Astrocyte of the cerebellum (primary cell): ENCODE data around the gene TIGAR.

ENCODE experiments used
- DNase-seq: peaks from one replicate; pipeline ENCODE4 v3.0.0-alpha.2; 2011; ENCODE audit warnings: low read depth
- H3K4me3 ChIP-seq: 2 replicates; pipeline ENCODE4 v1.5.1; 2011; ENCODE audit warnings: mild to moderate bottlenecking, low read depth, low read length, moderate library complexity
- in situ Hi-C: cut with HindIII; loops from 2 replicates; pipeline ENCODE4 v1.10.0; 2017; ENCODE audit warnings: low sequenced_read_pairs
- TF ChIP-seq, protein P1 (sequence below): IDR thresholded peaks from 2 replicates; pipeline ENCODE4 v1.5.1; 2012; ENCODE audit warnings: low read length, low read depth, moderate library complexity, mild to moderate bottlenecking; ENCODE audit errors: missing control alignments

The TIGAR gene

DNA sequence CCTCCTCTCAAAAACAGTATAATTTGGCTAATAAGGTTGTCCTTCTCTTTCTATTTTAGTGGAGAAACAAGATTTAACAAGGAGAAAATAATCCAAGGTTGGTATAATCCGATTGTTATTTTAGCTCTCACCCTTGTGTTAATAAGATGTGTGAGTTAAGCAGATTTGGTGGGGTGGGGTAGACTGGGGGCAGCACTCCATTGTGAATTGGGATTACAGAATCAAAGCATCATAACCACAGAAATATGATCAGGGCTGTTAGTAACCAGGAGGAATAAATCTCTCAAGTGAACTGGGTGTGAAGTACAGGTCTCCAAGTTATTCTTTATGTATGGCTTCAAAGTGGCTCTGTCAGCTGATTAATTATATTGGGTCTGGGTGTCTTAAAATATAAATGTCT, 10.2 kb downstream of the TIGAR start:
- TF ChIP-seq, protein P1, sequence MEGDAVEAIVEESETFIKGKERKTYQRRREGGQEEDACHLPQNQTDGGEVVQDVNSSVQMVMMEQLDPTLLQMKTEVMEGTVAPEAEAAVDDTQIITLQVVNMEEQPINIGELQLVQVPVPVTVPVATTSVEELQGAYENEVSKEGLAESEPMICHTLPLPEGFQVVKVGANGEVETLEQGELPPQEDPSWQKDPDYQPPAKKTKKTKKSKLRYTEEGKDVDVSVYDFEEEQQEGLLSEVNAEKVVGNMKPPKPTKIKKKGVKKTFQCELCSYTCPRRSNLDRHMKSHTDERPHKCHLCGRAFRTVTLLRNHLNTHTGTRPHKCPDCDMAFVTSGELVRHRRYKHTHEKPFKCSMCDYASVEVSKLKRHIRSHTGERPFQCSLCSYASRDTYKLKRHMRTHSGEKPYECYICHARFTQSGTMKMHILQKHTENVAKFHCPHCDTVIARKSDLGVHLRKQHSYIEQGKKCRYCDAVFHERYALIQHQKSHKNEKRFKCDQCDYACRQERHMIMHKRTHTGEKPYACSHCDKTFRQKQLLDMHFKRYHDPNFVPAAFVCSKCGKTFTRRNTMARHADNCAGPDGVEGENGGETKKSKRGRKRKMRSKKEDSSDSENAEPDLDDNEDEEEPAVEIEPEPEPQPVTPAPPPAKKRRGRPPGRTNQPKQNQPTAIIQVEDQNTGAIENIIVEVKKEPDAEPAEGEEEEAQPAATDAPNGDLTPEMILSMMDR, result no peak
- no peak overlapping the region for H3K4me3 ChIP-seq
- in situ Hi-C loops, result no loop called here
- no peak for DNase-seq

- TF ChIP-seq, protein P1, result no peak
- no peak overlapping the region for H3K4me3 ChIP-seq
- in situ Hi-C loops, result no loop called here
- DNase-seq, result no peak
Measured at GRCh38 chr12:4331842-4332241, 10.8 kb downstream of the TIGAR start.

GRCh38 chr12:4346931-4347330, 25.9 kb downstream of the TIGAR start:
- in situ Hi-C loops, result no loop called here
- TF ChIP-seq, protein P1, result no peak
- no peak overlapping the region for H3K4me3 ChIP-seq
- DNase-seq, result no peak

GRCh38 chr12:4353785-4354208, 32.8 kb downstream of the TIGAR start:
- DNase-seq, result peak; percentile 6
- in situ Hi-C loops, result no loop called here
- no peak overlapping the region for H3K4me3 ChIP-seq
- TF ChIP-seq, protein P1, result peak; percentile 57

- TF ChIP-seq, protein P1, result no peak
- DNase-seq, result no peak
- no peak overlapping the region for H3K4me3 ChIP-seq
- in situ Hi-C loops, result no loop called here
Measured at GRCh38 chr12:4355156-4356040, 34.4 kb downstream of the TIGAR start.

DNA sequence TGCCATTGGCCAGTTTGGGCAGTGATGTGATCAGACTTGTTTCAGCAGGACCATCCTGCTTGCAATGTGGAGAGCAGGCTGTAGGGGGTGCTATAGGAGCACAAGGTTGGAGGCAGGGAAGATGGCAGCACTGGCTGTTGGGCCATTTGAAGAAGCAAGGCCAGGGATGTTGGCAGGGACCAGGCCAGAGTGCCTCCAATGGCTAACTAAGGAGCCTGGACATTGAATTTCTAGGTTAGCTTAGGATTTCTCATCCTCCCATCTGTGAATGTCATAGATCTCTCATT, 35.0 kb downstream of the TIGAR start:
- in situ Hi-C loops, result no loop called here
- TF ChIP-seq, protein P1, result peak; percentile 39
- DNase-seq, result no peak
- H3K4me3 ChIP-seq, result no peak overlapping the region
